Measurements from ENCODE around the gene CTDSPL. TPM values are rescaled to one million over a fixed set of nuclear protein-coding genes. Genes with fewer than 3 reads are reported as not detected.

Gene CTDSPL
- polyA plus RNA-seq, 10 donors, result 29.8 to 50.2 (median 36.9) TPM

- DNase-seq, result no peak
Measured at GRCh38 chr3:37999836-38000235, 138.2 kb downstream of the CTDSPL start.

GRCh38 chr3:38000242-38000916 is 138.7 kb downstream of the CTDSPL start:
- no peak for DNase-seq

GRCh38 chr3:38000965-38001455 is 139.3 kb downstream of the CTDSPL start:
- DNase-seq, result no peak

GRCh38 chr3:38001456-38002081 is 139.9 kb downstream of the CTDSPL start:
- no peak for DNase-seq

- DNase-seq, result no peak
Measured at GRCh38 chr3:38002291-38002876, 140.7 kb downstream of the CTDSPL start.

GRCh38 chr3:38002940-38003339 is 141.3 kb downstream of the CTDSPL start:
- no peak for DNase-seq

- peak in 2 of 3 donors; percentile 63 to 72 for DNase-seq
Measured at GRCh38 chr3:38003371-38003816, 141.7 kb downstream of the CTDSPL start.

- no peak for DNase-seq
Measured at GRCh38 chr3:38003817-38004414, 142.2 kb downstream of the CTDSPL start.

GRCh38 chr3:38004415-38005075 is 142.9 kb downstream of the CTDSPL start:
- DNase-seq, result peak in 2 of 3 donors; percentile 57 to 75

GRCh38 chr3:38005076-38006020 is 143.7 kb downstream of the CTDSPL start:
- DNase-seq, result no peak

- no peak for DNase-seq
Measured at GRCh38 chr3:38006031-38006430, 144.4 kb downstream of the CTDSPL start.

GRCh38 chr3:38006445-38006995 is 144.8 kb downstream of the CTDSPL start:
- no peak for DNase-seq

GRCh38 chr3:38007754-38008090 is 146.0 kb downstream of the CTDSPL start:
- no peak for DNase-seq

- no peak for DNase-seq
Measured at GRCh38 chr3:38008191-38008701, 146.6 kb downstream of the CTDSPL start.

- no peak for DNase-seq
Measured at GRCh38 chr3:38008971-38009580, 147.4 kb downstream of the CTDSPL start.

GRCh38 chr3:38009807-38010591 is 148.3 kb downstream of the CTDSPL start:
- DNase-seq, result no peak

GRCh38 chr3:38011111-38011510 is 149.4 kb downstream of the CTDSPL start:
- no peak for DNase-seq

GRCh38 chr3:38015485-38015884 is 153.8 kb downstream of the CTDSPL start:
- no peak for DNase-seq

GRCh38 chr3:38015984-38016383 is 154.3 kb downstream of the CTDSPL start:
- DNase-seq, result no peak

Measured in muscle of back (tissue), 11 donors.